HG03103 (cell line): ENCODE results near the gene CTSD.

Source experiments
- ATAC-seq: cut with Tn5 transposase; IDR thresholded peaks from one replicate; pipeline ENCODE4 v1.9.1; 2021; ENCODE audit warnings: low read depth; ENCODE audit not compliant: unreplicated experiment

CTSD gene

GRCh38 chr11:1732418-1733008, 31.2 kb downstream of the CTSD start:
- ATAC-seq = no peak

- ATAC-seq = no peak
Measured at GRCh38 chr11:1731451-1732059, 32.2 kb downstream of the CTSD start.

- no peak for ATAC-seq
Measured at GRCh38 chr11:1730059-1730629, 33.6 kb downstream of the CTSD start.

- no peak for ATAC-seq
Measured at GRCh38 chr11:1729692-1730011, 34.1 kb downstream of the CTSD start.

GRCh38 chr11:1728931-1729691, 34.6 kb downstream of the CTSD start:
- ATAC-seq = no peak

GRCh38 chr11:1728301-1728700, 35.4 kb downstream of the CTSD start:
- no peak for ATAC-seq

- no peak for ATAC-seq
Measured at GRCh38 chr11:1727861-1728260, 35.9 kb downstream of the CTSD start.

- no peak for ATAC-seq
Measured at GRCh38 chr11:1727096-1727690, 36.5 kb downstream of the CTSD start.

GRCh38 chr11:1719781-1720180, 43.9 kb downstream of the CTSD start:
- no peak for ATAC-seq

GRCh38 chr11:1718326-1718725, 45.4 kb downstream of the CTSD start:
- no peak for ATAC-seq

- no peak for ATAC-seq
Measured at GRCh38 chr11:1717745-1718144, 46.0 kb downstream of the CTSD start.

GRCh38 chr11:1714908-1715885, 48.5 kb downstream of the CTSD start:
- no peak for ATAC-seq

GRCh38 chr11:1708716-1709115, 55.0 kb downstream of the CTSD start:
- no peak for ATAC-seq

GRCh38 chr11:1707751-1708150, 56.0 kb downstream of the CTSD start:
- no peak for ATAC-seq

- no peak for ATAC-seq
Measured at GRCh38 chr11:1706634-1707400, 56.9 kb downstream of the CTSD start.

- no peak for ATAC-seq
Measured at GRCh38 chr11:1705126-1706052, 58.3 kb downstream of the CTSD start.

- ATAC-seq = no peak
Measured at GRCh38 chr11:1703146-1703545, 60.6 kb downstream of the CTSD start.
